Measurements from ENCODE around the gene STX17. TPM values are rescaled to one million over a fixed set of nuclear protein-coding genes. Genes with fewer than 3 reads are reported as not detected.
A peak's percentile ranks its signal among the peaks of the same experiment; 100 is the strongest.

Gene STX17
- polyA plus RNA-seq, 6 donors from 2014 or later: 9.4 to 26.9 (median 21.8) TPM

GRCh38 chr9:99876190-99876589, 30.3 kb upstream of the STX17 start:
- Mint-ChIP-seq H3K27me3 (peaks cover 0 to 16% (median 13%) of the 10 kb centered on the region in 3 donors), H3K9me3 (peaks cover 2 to 16% (median 9%) of the 10 kb centered on the region in 7 donors), H3K4me1 (peaks cover 0 to 8% (median 0%) of the 10 kb centered on the region in 3 donors), H3K27ac (no peak overlapping the region), H3K4me3 (no peak overlapping the region), H3K36me3 (peaks cover 0 to 8% of the 10 kb centered on the region in 2 donors)
- DNase-seq (peak; percentile 31), ATAC-seq (ENCODE audit: low read depth in 2 of 2) (peak; percentile 92 to 93)

- DNase-seq (no peak), ATAC-seq (ENCODE audit: low read depth in 2 of 2) (no peak)
- Mint-ChIP-seq H3K27ac (no peak overlapping the region), H3K27me3 (peaks cover 0 to 17% (median 16%) of the 10 kb centered on the region in 3 donors), H3K4me3 (no peak overlapping the region), H3K36me3 (peaks cover 4 to 8% of the 10 kb centered on the region in 2 donors), H3K4me1 (peaks cover 0 to 8% (median 0%) of the 10 kb centered on the region in 3 donors), H3K9me3 (peaks cover 4 to 16% (median 9%) of the 10 kb centered on the region in 7 donors)
Observed at GRCh38 chr9:99878651-99879050, 27.8 kb upstream of the STX17 start.

GRCh38 chr9:99881769-99882168, 24.7 kb upstream of the STX17 start:
- Mint-ChIP-seq H3K4me3 (no peak overlapping the region), H3K4me1 (no peaks in the 10 kb centered on the region), H3K36me3 (peaks cover 4 to 8% of the 10 kb centered on the region in 2 donors), H3K9me3 (peaks cover 0 to 5% (median 0%) of the 10 kb centered on the region in 7 donors), H3K27ac (no peak overlapping the region), H3K27me3 (peaks cover 0 to 10% (median 8%) of the 10 kb centered on the region in 3 donors)
- DNase-seq: no peak
- ATAC-seq (ENCODE audit: low read depth in 2 of 2): no peak

- Mint-ChIP-seq H3K4me1 (no peaks in the 10 kb centered on the region), H3K4me3 (no peak overlapping the region), H3K27ac (peak overlapping the region in 1 of 6 donors; percentile 58), H3K36me3 (peaks cover 0 to 4% of the 10 kb centered on the region in 2 donors), H3K27me3 (peaks cover 0 to 10% (median 0%) of the 10 kb centered on the region in 3 donors), H3K9me3 (peaks cover 0 to 2% (median 0%) of the 10 kb centered on the region in 7 donors)
- no peak for DNase-seq
- no peak for ATAC-seq (ENCODE audit: low read depth in 2 of 2)
Observed at GRCh38 chr9:99885747-99886146, 20.7 kb upstream of the STX17 start.

- no peak overlapping the region for H3K27ac Mint-ChIP-seq
- no peak for DNase-seq
- no peak overlapping the region for H3K4me3 Mint-ChIP-seq
- ATAC-seq (ENCODE audit: low read depth in 2 of 2): no peak
- no peaks in the 10 kb centered on the region for H3K36me3 Mint-ChIP-seq
- H3K4me1 Mint-ChIP-seq: no peaks in the 10 kb centered on the region
- peaks cover 9 to 15% (median 13%) of the 10 kb centered on the region in 3 donors for H3K27me3 Mint-ChIP-seq
- H3K9me3 Mint-ChIP-seq: no peaks in the 10 kb centered on the region
Observed at GRCh38 chr9:99889120-99889519, 17.3 kb upstream of the STX17 start.

- H3K4me1 Mint-ChIP-seq: no peaks in the 10 kb centered on the region
- peaks cover 9 to 41% (median 40%) of the 10 kb centered on the region in 3 donors for H3K27me3 Mint-ChIP-seq
- no peaks in the 10 kb centered on the region for H3K9me3 Mint-ChIP-seq
- DNase-seq (no peak), ATAC-seq (ENCODE audit: low read depth in 2 of 2) (no peak)
- no peaks in the 10 kb centered on the region for H3K36me3 Mint-ChIP-seq
- H3K4me3 Mint-ChIP-seq: no peak overlapping the region
- peak overlapping the region in 1 of 6 donors; percentile 53 for H3K27ac Mint-ChIP-seq
Observed at GRCh38 chr9:99894826-99895225, 11.6 kb upstream of the STX17 start.

GRCh38 chr9:99895510-99895909, 10.9 kb upstream of the STX17 start:
- H3K27ac Mint-ChIP-seq: no peak overlapping the region
- ATAC-seq (ENCODE audit: low read depth in 2 of 2): no peak
- peaks cover 10 to 43% (median 42%) of the 10 kb centered on the region in 3 donors for H3K27me3 Mint-ChIP-seq
- no peaks in the 10 kb centered on the region for H3K4me1 Mint-ChIP-seq
- H3K9me3 Mint-ChIP-seq: no peaks in the 10 kb centered on the region
- H3K4me3 Mint-ChIP-seq: no peak overlapping the region
- DNase-seq: no peak
- H3K36me3 Mint-ChIP-seq: no peaks in the 10 kb centered on the region

GRCh38 chr9:99896119-99896518, 10.3 kb upstream of the STX17 start:
- ATAC-seq (ENCODE audit: low read depth in 2 of 2): no peak
- H3K27me3 Mint-ChIP-seq: peaks cover 14 to 49% (median 48%) of the 10 kb centered on the region in 3 donors
- peak overlapping the region in 1 of 6 donors; percentile 5 for H3K27ac Mint-ChIP-seq
- no peak for DNase-seq
- H3K4me1 Mint-ChIP-seq: no peaks in the 10 kb centered on the region
- no peaks in the 10 kb centered on the region for H3K36me3 Mint-ChIP-seq
- no peak overlapping the region for H3K4me3 Mint-ChIP-seq
- H3K9me3 Mint-ChIP-seq: no peaks in the 10 kb centered on the region

GRCh38 chr9:99903393-99903792, 3.1 kb upstream of the STX17 start:
- no peaks in the 10 kb centered on the region for H3K36me3 Mint-ChIP-seq
- ATAC-seq (ENCODE audit: low read depth in 2 of 2) (no peak), DNase-seq (no peak)
- H3K4me3 Mint-ChIP-seq: peak overlapping the region in 2 of 8 donors; percentile 44 to 90
- H3K27me3 Mint-ChIP-seq: peaks cover 7 to 36% (median 24%) of the 10 kb centered on the region in 3 donors
- H3K4me1 Mint-ChIP-seq: peaks cover 7 to 24% (median 16%) of the 10 kb centered on the region in 3 donors
- H3K27ac Mint-ChIP-seq: peak overlapping the region in 2 of 6 donors; percentile 1 to 34
- H3K9me3 Mint-ChIP-seq: peaks cover 0 to 2% (median 0%) of the 10 kb centered on the region in 7 donors

GRCh38 chr9:99905833-99906402, 536 bp upstream of the STX17 start:
- ATAC-seq (ENCODE audit: low read depth in 2 of 2): no peak
- peaks cover 15 to 26% (median 20%) of the 10 kb centered on the region in 3 donors for H3K4me1 Mint-ChIP-seq
- DNase-seq: no peak
- H3K27ac Mint-ChIP-seq: peak overlapping the region; percentile 16 to 99 (median 95)
- H3K27me3 Mint-ChIP-seq: peaks cover 3 to 26% (median 14%) of the 10 kb centered on the region in 3 donors
- peak overlapping the region; percentile 84 to 98 (median 93) for H3K4me3 Mint-ChIP-seq
- H3K9me3 Mint-ChIP-seq: peaks cover 0 to 2% (median 0%) of the 10 kb centered on the region in 7 donors
- no peaks in the 10 kb centered on the region for H3K36me3 Mint-ChIP-seq

GRCh38 chr9:99907208-99907532, 716 bp downstream of the STX17 start:
- H3K4me3 Mint-ChIP-seq: peak overlapping the region; percentile 90 to 100 (median 98)
- peaks cover 0 to 2% (median 0%) of the 10 kb centered on the region in 7 donors for H3K9me3 Mint-ChIP-seq
- DNase-seq: no peak
- ATAC-seq (ENCODE audit: low read depth in 2 of 2): no peak
- peaks cover 0 to 5% of the 10 kb centered on the region in 2 donors for H3K36me3 Mint-ChIP-seq
- H3K27me3 Mint-ChIP-seq: peaks cover 3 to 14% (median 6%) of the 10 kb centered on the region in 3 donors
- peak overlapping the region; percentile 96 to 100 (median 99) for H3K27ac Mint-ChIP-seq
- peaks cover 15 to 26% (median 20%) of the 10 kb centered on the region in 3 donors for H3K4me1 Mint-ChIP-seq

GRCh38 chr9:99911600-99911999, 5.1 kb downstream of the STX17 start:
- H3K27me3 Mint-ChIP-seq: no peaks in the 10 kb centered on the region
- H3K27ac Mint-ChIP-seq: no peak overlapping the region
- H3K9me3 Mint-ChIP-seq: no peaks in the 10 kb centered on the region
- no peak overlapping the region for H3K4me3 Mint-ChIP-seq
- H3K4me1 Mint-ChIP-seq: peaks cover 15 to 21% (median 19%) of the 10 kb centered on the region in 3 donors
- ATAC-seq (ENCODE audit: low read depth in 2 of 2) (no peak), DNase-seq (no peak)
- H3K36me3 Mint-ChIP-seq: peaks cover 0 to 12% of the 10 kb centered on the region in 2 donors

GRCh38 chr9:99916650-99917049, 10.2 kb downstream of the STX17 start:
- Mint-ChIP-seq H3K27me3 (no peaks in the 10 kb centered on the region), H3K4me1 (peaks cover 4 to 9% (median 6%) of the 10 kb centered on the region in 3 donors), H3K4me3 (no peak overlapping the region), H3K36me3 (peaks cover 35 to 43% of the 10 kb centered on the region in 2 donors), H3K27ac (no peak overlapping the region), H3K9me3 (no peaks in the 10 kb centered on the region)
- DNase-seq (no peak), ATAC-seq (ENCODE audit: low read depth in 2 of 2) (no peak)

- H3K27ac Mint-ChIP-seq: peak overlapping the region in 2 of 6 donors; percentile 24 to 48
- peaks cover 0 to 9% (median 6%) of the 10 kb centered on the region in 3 donors for H3K4me1 Mint-ChIP-seq
- H3K4me3 Mint-ChIP-seq: no peak overlapping the region
- no peak for ATAC-seq (ENCODE audit: low read depth in 2 of 2)
- H3K27me3 Mint-ChIP-seq: no peaks in the 10 kb centered on the region
- no peaks in the 10 kb centered on the region for H3K9me3 Mint-ChIP-seq
- DNase-seq: no peak
- H3K36me3 Mint-ChIP-seq: peaks cover 49 to 50% of the 10 kb centered on the region in 2 donors
Observed at GRCh38 chr9:99918134-99918533, 11.7 kb downstream of the STX17 start.

All from naive B cell (primary cell).